Bronchial epithelial cell (primary cell): Measurements from ENCODE around the gene SCN8A. TPM values are rescaled to one million over a fixed set of nuclear protein-coding genes. Genes with fewer than 3 reads are reported as not detected.
"Not testable (repeated sequence)": the region's sequence is repeated elsewhere in the genome, so short reads cannot be mapped to it uniquely, and the experiment has no call there.

ENCODE experiments used
- DNase-seq: peaks from one replicate; pipeline ENCODE4 v3.0.0-alpha.2; 2010; ENCODE audit warnings: low read depth
- FAIRE-seq: peaks from 2 replicates; lab custom pipeline; 2011; peaks lifted over from hg19 to GRCh38; lab: Jason Lieb, UNC
- H3K27me3 ChIP-seq: 2 replicates; pipeline ENCODE4 v1.5.1; 2011; ENCODE audit warnings: low read length; ENCODE audit not compliant: control insufficient read depth, insufficient read depth
- H3K36me3 ChIP-seq: 2 replicates; pipeline ENCODE4 v1.5.1; 2011; ENCODE audit warnings: low read length; ENCODE audit not compliant: control insufficient read depth, insufficient read depth
- H3K4me3 ChIP-seq: 2 replicates; pipeline ENCODE4 v1.5.1; 2011; ENCODE audit warnings: mild to moderate bottlenecking, low read depth, low read length, control low read depth
- CTCF ChIP-seq: IDR thresholded peaks from 2 replicates; pipeline ENCODE4 v1.5.1; 2011; ENCODE audit warnings: mild to moderate bottlenecking, moderate library complexity, low read length, control low read depth, inconsistent platforms; ENCODE audit not compliant: insufficient read depth, severe bottlenecking
- total RNA-seq: library from RNA; depleted of rRNA; stranded (reverse); fragments of >200 nt; gene quantifications from 2 replicates; pipeline ENCODE4 v1.2.1, GENCODE V29; 2014

SCN8A gene
- total RNA-seq, 1 donor from 2014 or later, result under 0.01 TPM

- FAIRE-seq, result no peak
Observed at GRCh38 chr12:51593021-51593420, 2.0 kb downstream of the SCN8A start.

DNA sequence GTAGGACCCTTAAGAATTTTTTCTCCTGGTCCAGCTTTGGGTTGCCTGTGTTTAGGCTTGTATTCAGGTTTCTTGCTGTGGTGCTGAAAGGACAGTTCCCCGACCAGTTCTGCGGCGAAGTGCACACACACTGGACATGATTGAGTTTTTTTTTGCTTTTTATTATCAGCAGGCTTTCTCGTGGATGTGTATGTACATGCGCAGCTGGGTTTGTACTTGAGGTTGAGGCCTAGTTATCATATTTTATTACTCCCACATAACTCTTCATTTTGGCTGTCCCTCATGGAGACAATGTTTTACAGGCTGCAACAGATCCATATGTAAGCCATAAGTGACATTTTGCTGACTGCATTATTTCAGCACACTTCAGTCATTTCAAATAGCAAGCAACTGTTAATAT is 2.5 kb downstream of the SCN8A start:
- Histone ChIP-seq H3K27me3 (peaks cover 18% of the 10 kb centered on the region), H3K36me3 (no peaks in the 10 kb centered on the region), H3K4me3 (no peak overlapping the region)
- FAIRE-seq (peak; percentile 68), DNase-seq (peak; percentile 41)
- TF ChIP-seq CTCF, result no peak

More at GRCh38 chr12:51593021-51593420, 2.0 kb downstream of the SCN8A start:
- Histone ChIP-seq H3K36me3 (no peaks in the 10 kb centered on the region), H3K4me3 (no peak overlapping the region), H3K27me3 (peaks cover 18% of the 10 kb centered on the region)
- DNase-seq, result no peak
- no peak for TF ChIP-seq CTCF

DNA sequence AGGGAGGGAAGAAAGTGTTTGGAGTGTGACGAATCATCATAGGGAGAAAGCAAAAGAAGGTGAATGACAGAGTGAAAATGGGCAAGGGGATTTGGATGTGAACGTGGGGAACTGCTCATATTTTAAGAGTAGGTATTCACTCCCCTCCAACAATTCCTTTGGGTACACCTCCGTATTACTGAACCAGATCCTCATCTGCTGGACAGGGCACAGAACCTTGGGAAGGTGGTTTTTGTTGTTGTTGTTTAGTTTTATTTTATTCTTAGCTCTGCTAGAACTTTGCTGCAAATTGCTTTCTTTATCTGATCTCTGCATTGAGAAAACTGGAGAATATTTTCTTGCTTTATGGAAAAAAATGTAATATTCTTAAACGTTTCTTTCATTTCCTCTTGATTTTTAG is 7.1 kb downstream of the SCN8A start:
- no peaks in the 10 kb centered on the region for H3K36me3 ChIP-seq
- TF ChIP-seq CTCF, result no peak
- no peak for DNase-seq
- no peaks in the 10 kb centered on the region for H3K27me3 ChIP-seq
- H3K4me3 ChIP-seq, result no peak overlapping the region
- no peak for FAIRE-seq

GRCh38 chr12:51600721-51601120 is 9.7 kb downstream of the SCN8A start:
- FAIRE-seq (no peak), DNase-seq (no peak)
- no peak for TF ChIP-seq CTCF
- no peaks in the 10 kb centered on the region for H3K36me3 ChIP-seq
- H3K4me3 ChIP-seq, result no peak overlapping the region
- no peaks in the 10 kb centered on the region for H3K27me3 ChIP-seq

DNA sequence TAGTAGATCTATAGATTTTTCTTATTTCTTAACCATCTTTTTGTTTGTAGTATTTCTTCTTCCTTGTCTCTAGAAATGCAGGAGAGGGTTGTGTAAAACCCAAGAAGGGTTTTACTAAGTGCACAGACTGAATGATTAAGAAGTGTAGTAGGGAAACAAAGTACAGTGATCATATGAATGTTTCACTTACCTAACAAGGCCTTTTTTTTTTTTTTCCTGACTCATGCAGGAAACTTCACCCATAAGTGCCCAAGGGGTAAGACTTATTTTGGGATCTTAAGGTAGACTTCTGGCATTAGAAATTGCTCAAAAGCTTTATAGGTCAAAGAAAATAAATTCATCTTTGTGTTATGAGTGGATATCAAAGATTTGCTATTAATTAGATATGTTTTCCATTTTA is 10.2 kb downstream of the SCN8A start:
- FAIRE-seq (no peak), DNase-seq (peak; percentile 67)
- Histone ChIP-seq H3K27me3 (no peaks in the 10 kb centered on the region), H3K4me3 (no peak overlapping the region), H3K36me3 (no peaks in the 10 kb centered on the region)
- TF ChIP-seq CTCF, result no peak

DNA sequence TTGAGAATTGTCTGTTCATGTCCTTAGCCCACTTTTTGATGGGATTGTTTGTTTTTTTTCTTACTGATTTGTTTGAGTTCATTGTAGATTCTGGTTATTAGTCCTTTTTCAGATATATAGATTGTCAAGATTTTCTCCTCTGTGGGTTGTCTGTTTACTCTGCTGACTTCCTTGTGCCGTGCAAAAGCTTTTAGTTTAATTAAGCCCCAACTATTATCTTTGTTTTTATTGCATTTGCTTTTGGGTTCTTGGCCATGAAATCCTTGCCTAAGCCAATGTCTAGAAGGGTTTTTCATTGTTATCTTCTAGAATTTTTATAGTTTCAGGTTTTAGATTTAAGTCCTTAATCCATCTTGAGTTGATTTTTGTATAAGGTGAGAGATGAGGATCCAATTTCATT is 14.9 kb downstream of the SCN8A start:
- H3K27me3 ChIP-seq, H3K36me3 ChIP-seq, FAIRE-seq, DNase-seq, H3K4me3 ChIP-seq: not testable (repeated sequence)

GRCh38 chr12:51607197-51607596 is 16.2 kb downstream of the SCN8A start:
- not testable (repeated sequence) for FAIRE-seq, H3K36me3 ChIP-seq, H3K27me3 ChIP-seq, DNase-seq, H3K4me3 ChIP-seq
